BLaER1 treated with 17β-estradiol and CSF1 and Interleukin-3, amounts not matched to agents 10 nM and 100 nM (cell line): ENCODE measurements around the gene CCL4.
"Not testable (repeated sequence)": the region's sequence is repeated elsewhere in the genome, so short reads cannot be mapped to it uniquely, and the experiment has no call there.

Experiments
- H3K27ac ChIP-seq, 11 experiments: shearing (Covaris generic); formaldehyde crosslinking; 2 replicates each; pipeline ENCODE4 v1.8.1; 2022
- H3K27me3 ChIP-seq, 11 experiments: shearing (Covaris generic); formaldehyde crosslinking; 2 replicates each; pipeline ENCODE4 v1.8.1; 2022
- H3K36me3 ChIP-seq, 11 experiments: shearing (Covaris generic); formaldehyde crosslinking; 2 replicates each; pipeline ENCODE4 v1.8.1; 2022
- H3K4me1 ChIP-seq, 10 experiments: shearing (Covaris generic); formaldehyde crosslinking; 2 replicates each; pipeline ENCODE4 v1.8.1; 2022
- H3K4me2 ChIP-seq, 11 experiments: shearing (Covaris generic); formaldehyde crosslinking; 2 replicates each; pipeline ENCODE4 v1.8.1; 2022
- H3K4me3 ChIP-seq, 10 experiments: shearing (Covaris generic); formaldehyde crosslinking; 2 replicates each; pipeline ENCODE4 v1.8.1; 2022
- H3K9ac ChIP-seq, 11 experiments: shearing (Covaris generic); formaldehyde crosslinking; 2 replicates each; pipeline ENCODE4 v1.8.1; 2022
- H3K9me3 ChIP-seq, 11 experiments: shearing (Covaris generic); formaldehyde crosslinking; replicated peaks in 1 of 11; 2 replicates each; pipeline ENCODE4 v1.8.1; 2022
- H4K20me1 ChIP-seq, 11 experiments: shearing (Covaris generic); formaldehyde crosslinking; 2 replicates each; pipeline ENCODE4 v1.8.1; 2022
- Cebpa-rat ChIP-seq, 11 experiments: shearing (Covaris generic); IDR thresholded peaks; 2 replicates each; pipeline ENCODE4 v1.8.1; 2022

CCL4 gene

DNA sequence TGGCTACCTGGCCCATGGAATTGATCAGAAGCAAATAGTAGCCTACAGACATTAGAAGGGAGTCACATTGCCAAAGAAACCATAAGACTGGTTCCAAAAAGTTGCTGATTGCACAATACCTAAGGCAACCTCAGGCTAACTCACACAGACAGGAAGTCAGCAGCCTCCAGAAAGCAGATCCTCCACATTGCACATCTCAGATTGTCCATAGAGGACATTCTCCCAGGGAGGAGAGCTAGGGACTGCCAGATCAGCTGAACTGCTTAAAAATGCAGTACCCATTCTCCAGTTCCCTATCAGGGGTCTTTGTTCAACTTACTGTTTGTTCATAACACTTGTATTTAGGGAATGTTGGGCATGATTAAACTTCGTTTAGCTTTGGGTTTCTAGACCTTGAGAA is 17.9 kb upstream of the CCL4 start:
- Histone ChIP-seq H3K4me2 (peak overlapping the region; percentile 42 to 95 (median 88)), H3K9ac (peak overlapping the region in 10 of 11 experiments; percentile 37 to 68 (median 59); a peak in 16 of 22 replicates), H3K9me3 (no peaks in the 10 kb centered on the region), H3K4me1 (peaks cover 70 to 96% (median 85%) of the 10 kb centered on the region in 10 experiments), H3K27me3 (no peaks in the 10 kb centered on the region), H4K20me1 (no peaks in the 10 kb centered on the region), H3K36me3 (peaks cover 0 to 9% (median 0%) of the 10 kb centered on the region in 11 experiments; a peak in 6 of 22 replicates), H3K4me3 (no peak overlapping the region; a peak in 1 of 20 replicates), H3K27ac (peak overlapping the region; percentile 69 to 94 (median 92); a peak in 21 of 22 replicates)
- peak; percentile 96 to 99 (median 98) for TF ChIP-seq Cebpa-rat (IDR thresholded peaks at IDR 0.05)

DNA sequence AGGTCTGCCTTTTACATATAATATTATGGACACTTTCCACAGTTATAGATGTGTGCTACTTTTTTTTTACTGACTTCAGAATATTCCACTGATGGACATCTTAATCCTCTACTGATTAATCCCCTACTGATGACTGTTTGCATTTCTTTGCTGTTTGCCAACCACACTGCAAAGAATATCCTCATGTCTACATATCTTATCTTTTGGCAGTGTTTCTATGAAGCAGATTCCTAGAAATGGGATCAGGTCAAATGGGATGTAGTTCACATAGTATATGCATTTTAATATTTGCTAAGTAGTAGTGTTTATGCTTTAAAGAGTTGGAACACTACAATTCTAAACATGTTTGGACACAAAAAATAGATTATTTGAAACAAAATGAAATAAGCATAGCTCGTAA is 16.8 kb upstream of the CCL4 start:
- peaks cover 0 to 9% (median 0%) of the 10 kb centered on the region in 11 experiments; a peak in 6 of 22 replicates for H3K36me3 ChIP-seq
- H3K27ac ChIP-seq = peak overlapping the region in 7 of 11 experiments; percentile 6 to 94 (median 89); a peak in 9 of 22 replicates
- peak overlapping the region in 2 of 11 experiments; percentile 49 to 55; a peak in 4 of 22 replicates for H3K9ac ChIP-seq
- H3K4me3 ChIP-seq = peak overlapping the region in 1 of 10 experiments; percentile 21; a peak in 1 of 20 replicates
- no peaks in the 10 kb centered on the region for H3K9me3 ChIP-seq
- no peak for TF ChIP-seq Cebpa-rat (IDR thresholded peaks at IDR 0.05)
- peaks cover 70 to 94% (median 84%) of the 10 kb centered on the region in 10 experiments for H3K4me1 ChIP-seq
- H3K27me3 ChIP-seq = no peaks in the 10 kb centered on the region
- H3K4me2 ChIP-seq = peak overlapping the region in 7 of 11 experiments; percentile 33 to 94 (median 85); a peak in 9 of 22 replicates
- H4K20me1 ChIP-seq = no peaks in the 10 kb centered on the region

DNA sequence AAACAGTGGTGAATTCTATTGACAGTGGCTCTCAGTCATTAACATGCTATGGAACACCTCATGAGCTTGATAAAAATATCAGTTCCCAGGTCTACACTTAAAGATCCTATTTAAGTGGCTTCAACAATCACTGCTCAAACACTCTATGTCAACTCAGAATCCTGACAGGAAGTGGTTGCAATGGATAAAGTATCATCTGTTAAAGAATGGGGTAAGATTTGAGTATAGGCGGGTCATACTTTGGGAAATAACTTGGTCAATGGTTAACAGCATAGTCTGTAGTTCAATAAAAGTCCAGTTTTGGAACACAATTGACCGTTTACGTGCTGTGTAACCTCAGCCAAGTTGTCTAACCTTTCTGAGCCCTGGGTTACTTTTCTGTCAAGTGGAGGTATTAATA is 16.2 kb upstream of the CCL4 start:
- H3K9me3 ChIP-seq, H4K20me1 ChIP-seq, H3K36me3 ChIP-seq, H3K27me3 ChIP-seq: not testable (repeated sequence)
- Histone ChIP-seq H3K9ac (peak overlapping the region in 1 of 11 experiments; percentile 49; a peak in 1 of 22 replicates), H3K4me1 (peaks cover 70 to 94% (median 83%) of the 10 kb centered on the region in 10 experiments), H3K4me2 (peak overlapping the region in 7 of 11 experiments; percentile 54 to 94 (median 88); a peak in 9 of 22 replicates), H3K27ac (peak overlapping the region in 2 of 11 experiments; percentile 89 to 92; a peak in 5 of 22 replicates), H3K4me3 (peak overlapping the region in 1 of 10 experiments; percentile 65; a peak in 1 of 20 replicates)

DNA sequence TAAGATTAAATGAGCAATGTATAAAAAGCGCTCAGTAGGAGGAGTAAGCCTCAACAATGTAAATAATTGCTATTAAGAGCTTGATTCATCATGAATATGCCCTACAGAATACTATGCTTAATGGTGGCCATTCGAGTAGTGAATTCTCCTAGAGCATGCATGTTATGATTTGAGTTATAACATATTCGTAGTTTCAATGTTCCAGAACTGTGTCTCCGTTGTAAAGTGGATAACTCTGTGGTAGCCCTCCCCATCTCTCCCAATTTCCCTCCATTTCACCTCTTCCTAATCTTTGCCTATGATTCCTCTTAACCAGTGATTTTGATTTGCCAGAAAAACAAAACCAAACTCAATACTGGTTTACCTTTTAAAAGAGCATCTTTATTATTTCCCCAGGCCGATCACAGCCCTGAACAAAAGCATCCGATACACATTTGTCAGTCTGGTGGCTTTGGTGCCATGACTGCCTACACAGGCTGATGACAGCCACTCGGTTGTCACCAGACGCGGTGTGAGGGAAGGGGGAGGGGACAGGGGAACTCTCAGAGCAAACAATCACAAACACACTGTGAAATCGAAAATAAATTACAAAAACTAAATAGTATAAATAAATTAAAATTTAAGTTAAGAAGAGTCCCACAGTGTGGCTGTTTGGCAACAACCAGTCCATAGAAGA is 15.6 kb upstream of the CCL4 start:
- peak overlapping the region; percentile 48 to 71 (median 62); a peak in 19 of 20 replicates for H3K4me3 ChIP-seq
- H3K4me2 ChIP-seq = peak overlapping the region; percentile 85 to 99 (median 88)
- H3K9me3 ChIP-seq, H4K20me1 ChIP-seq, H3K36me3 ChIP-seq, H3K27me3 ChIP-seq: not testable (repeated sequence)
- H3K27ac ChIP-seq = peak overlapping the region; percentile 89 to 99 (median 94)
- H3K4me1 ChIP-seq = peaks cover 70 to 94% (median 83%) of the 10 kb centered on the region in 10 experiments
- peak overlapping the region; percentile 81 to 98 (median 84); a peak in 20 of 22 replicates for H3K9ac ChIP-seq

DNA sequence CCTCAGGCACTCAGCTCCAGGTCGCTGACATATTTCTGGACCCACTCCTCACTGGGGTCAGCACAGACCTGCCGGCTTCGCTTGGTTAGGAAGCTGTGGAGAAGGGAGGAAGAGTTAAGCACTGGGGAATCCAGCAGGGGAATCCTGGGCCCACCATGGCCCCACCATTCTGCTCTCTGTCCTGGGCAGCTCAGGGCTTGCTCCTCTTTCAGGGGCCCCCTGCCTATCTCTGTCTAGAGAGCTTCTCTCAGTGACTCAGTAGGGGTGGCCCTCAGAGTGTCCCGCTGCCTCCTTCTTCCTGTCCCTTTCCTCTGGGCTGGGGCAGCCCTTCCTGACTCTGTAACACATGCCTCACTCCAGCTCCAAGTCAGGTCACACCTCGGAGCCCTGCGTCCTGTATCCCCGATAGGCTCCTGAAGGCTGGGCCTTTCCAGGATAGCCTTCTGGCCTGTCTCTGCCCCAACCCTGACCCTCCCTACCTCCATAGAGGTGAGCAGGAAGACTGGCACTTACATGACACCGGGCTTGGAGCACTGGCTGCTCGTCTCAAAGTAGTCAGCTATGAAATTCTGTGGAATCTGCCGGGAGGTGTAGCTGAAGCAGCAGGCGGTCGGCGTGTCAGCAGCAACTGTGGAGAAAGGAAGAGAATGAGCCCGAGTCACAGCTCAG is 14.8 kb upstream of the CCL4 start:
- TF ChIP-seq Cebpa-rat (IDR thresholded peaks at IDR 0.05) = no peak
- no peaks in the 10 kb centered on the region for H4K20me1 ChIP-seq
- H3K27me3 ChIP-seq = no peaks in the 10 kb centered on the region
- H3K36me3 ChIP-seq = peaks cover 0 to 9% (median 0%) of the 10 kb centered on the region in 11 experiments; a peak in 6 of 22 replicates
- peak overlapping the region; percentile 89 to 99 (median 94) for H3K27ac ChIP-seq
- H3K4me3 ChIP-seq = peak overlapping the region; percentile 48 to 71 (median 62)
- peak overlapping the region; percentile 81 to 98 (median 84) for H3K9ac ChIP-seq
- H3K4me1 ChIP-seq = peaks cover 64 to 93% (median 81%) of the 10 kb centered on the region in 10 experiments
- H3K9me3 ChIP-seq = no peaks in the 10 kb centered on the region
- peak overlapping the region; percentile 85 to 99 (median 88) for H3K4me2 ChIP-seq

DNA sequence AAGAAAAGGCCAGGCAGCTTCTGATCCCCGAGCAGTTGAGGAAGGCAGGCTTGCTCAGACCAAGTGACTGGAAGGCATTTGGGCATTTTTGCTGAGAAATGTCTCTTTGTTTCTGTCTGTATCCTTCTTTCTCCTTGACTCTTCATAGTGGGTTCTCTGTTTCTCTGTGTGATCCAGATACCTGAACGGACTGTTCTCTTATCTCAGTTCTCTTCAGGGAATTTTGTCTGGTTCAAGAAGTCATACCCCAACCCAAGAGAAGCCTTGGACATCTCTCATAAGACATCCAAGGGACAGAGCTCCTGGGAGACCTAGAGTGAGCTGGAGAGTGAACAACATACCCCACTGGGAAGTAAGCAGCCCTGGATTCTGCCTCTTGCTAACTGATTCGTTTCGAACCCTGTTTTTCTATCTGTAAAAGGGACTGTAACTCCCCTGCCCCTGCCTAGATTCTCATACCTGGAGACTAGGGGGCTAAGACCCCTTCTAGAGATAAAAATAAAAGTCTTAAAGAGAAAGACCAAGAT is 14.2 kb upstream of the CCL4 start:
- peak overlapping the region; percentile 48 to 71 (median 62) for H3K4me3 ChIP-seq
- H3K9me3 ChIP-seq = no peaks in the 10 kb centered on the region
- peaks cover 0 to 9% (median 0%) of the 10 kb centered on the region in 11 experiments; a peak in 6 of 22 replicates for H3K36me3 ChIP-seq
- H3K27ac ChIP-seq = peak overlapping the region; percentile 89 to 99 (median 94)
- H3K4me2 ChIP-seq = peak overlapping the region; percentile 85 to 99 (median 88)
- H3K9ac ChIP-seq = peak overlapping the region; percentile 81 to 98 (median 84)
- H3K4me1 ChIP-seq = peaks cover 63 to 90% (median 79%) of the 10 kb centered on the region in 10 experiments
- TF ChIP-seq Cebpa-rat (IDR thresholded peaks at IDR 0.05) = no peak
- H4K20me1 ChIP-seq = no peaks in the 10 kb centered on the region
- H3K27me3 ChIP-seq = no peaks in the 10 kb centered on the region

DNA sequence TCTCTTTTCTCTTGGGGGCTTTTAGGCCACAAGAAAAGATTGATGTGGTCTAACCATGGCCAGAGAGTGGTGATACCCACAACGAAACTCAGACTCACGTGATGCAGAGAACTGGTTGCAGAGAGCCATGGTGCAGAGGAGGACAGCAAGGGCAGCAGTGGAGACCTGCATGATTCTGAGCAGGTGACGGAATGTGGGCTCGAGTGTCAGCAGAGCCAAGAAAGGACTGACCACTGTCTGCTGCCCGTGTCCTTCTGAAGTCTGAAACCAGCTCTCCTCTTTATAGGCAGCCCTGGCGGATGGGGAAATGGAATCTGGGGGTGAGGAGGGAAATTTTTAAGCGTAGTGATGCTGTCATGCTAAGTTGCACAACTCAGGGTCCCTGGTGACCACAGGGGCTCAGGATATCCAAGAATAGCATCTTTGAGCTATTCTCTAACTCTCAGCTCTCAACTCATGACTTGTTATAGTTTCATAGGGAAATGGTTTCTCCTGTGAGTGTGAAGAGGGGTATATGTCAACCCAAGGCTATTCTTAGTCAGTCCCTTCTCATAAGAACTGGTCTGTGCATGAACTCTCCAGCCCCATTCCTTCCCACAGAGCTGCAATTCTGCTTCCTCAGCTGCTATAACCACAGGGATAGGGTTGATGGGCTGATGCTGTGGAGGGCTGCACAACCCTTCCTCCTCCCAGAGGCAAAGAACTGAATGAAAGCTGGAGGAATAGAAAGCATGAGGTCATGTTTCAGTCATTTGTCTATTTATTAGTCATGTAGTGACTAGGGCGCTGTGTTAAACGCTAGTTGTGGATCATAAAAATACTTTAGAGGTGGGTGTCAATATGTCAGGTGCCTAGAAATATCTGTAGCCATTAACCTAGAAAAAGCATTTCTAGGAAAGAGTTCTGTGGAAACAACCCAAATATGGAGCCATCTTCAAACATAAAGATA is 13.5 kb upstream of the CCL4 start, which contains the start of gene CCL3:
Gene CCL3 (minus strand): TSS at position 256 of the 949 bp plus-strand sequence. CDS start 85 bp downstream, at position 171.
- Histone ChIP-seq H3K4me1 (peaks cover 69 to 90% (median 79%) of the 10 kb centered on the region in 10 experiments), H3K4me3 (peak within 1 kb of the TSS; percentile 48 to 71 (median 62)), H3K9ac (peak within 1 kb of the TSS; percentile 81 to 98 (median 84))

DNA sequence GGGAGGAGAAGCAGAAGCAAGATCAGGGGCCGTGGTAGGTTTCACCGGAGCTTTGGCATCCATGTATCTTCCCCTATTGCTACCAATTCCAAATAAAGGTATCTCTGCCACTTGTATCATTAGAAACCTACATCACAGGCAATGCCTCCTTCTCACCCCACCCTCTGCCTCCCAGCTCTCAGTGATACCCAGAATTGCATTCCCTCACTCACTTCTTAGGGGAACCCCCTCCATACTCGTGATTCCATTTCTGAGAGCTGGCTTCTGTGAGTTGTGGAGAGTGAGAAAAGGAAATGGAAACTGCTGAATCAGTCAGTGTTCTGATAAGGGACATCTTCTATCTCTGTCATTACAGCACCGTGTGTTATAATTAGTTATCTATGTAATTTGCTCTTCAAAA is 11.4 kb upstream of the CCL4 start:
- H3K4me2 ChIP-seq = peak overlapping the region; percentile 82 to 99 (median 88)

More for the DNA sequence above, 13.5 kb upstream of the CCL4 start, which contains the start of gene CCL3:
- H3K27ac ChIP-seq = peak within 1 kb of the TSS; percentile 89 to 99 (median 94)
- no peaks in the 10 kb centered on the region for H4K20me1 ChIP-seq
- peak within 1 kb of the TSS; percentile 85 to 99 (median 88) for H3K4me2 ChIP-seq
- peaks cover 0 to 9% (median 0%) of the 10 kb centered on the region in 11 experiments; a peak in 6 of 22 replicates for H3K36me3 ChIP-seq
- no peaks in the 10 kb centered on the region for H3K9me3 ChIP-seq
- TF ChIP-seq Cebpa-rat (IDR thresholded peaks at IDR 0.05) = peak; percentile 98 to 99 (median 99)
- H3K27me3 ChIP-seq = no peaks in the 10 kb centered on the region

DNA sequence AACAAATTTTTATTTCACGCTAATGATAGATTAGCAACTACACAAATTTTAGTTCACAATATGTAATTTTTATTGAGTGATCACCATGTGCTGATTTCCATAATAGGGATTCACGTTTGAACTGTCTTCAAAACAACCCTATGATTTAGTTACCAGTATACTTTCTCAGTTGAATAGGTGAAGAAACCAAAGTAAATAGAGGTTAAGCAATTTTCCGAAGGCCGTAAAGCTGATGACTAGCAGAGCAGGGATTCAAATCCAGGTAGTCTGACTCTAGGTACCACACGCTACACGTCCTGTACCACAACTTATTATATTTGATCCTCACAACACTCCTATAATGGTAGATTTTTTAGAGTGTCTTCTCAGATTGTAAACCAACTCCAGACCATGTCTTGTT is 10.9 kb upstream of the CCL4 start:
- peaks cover 59 to 78% (median 70%) of the 10 kb centered on the region in 10 experiments for H3K4me1 ChIP-seq
- peak overlapping the region; percentile 72 to 99 (median 93); a peak in 19 of 22 replicates for H3K27ac ChIP-seq
- peak overlapping the region in 3 of 11 experiments; percentile 18 to 35 (median 19); a peak in 1 of 22 replicates for H3K9ac ChIP-seq
- not testable (repeated sequence) for H3K27me3 ChIP-seq, H3K9me3 ChIP-seq, H3K36me3 ChIP-seq, H4K20me1 ChIP-seq, H3K4me3 ChIP-seq
- peak overlapping the region; percentile 64 to 99 (median 88); a peak in 19 of 22 replicates for H3K4me2 ChIP-seq

More for the DNA sequence above, 11.4 kb upstream of the CCL4 start:
- Histone ChIP-seq H4K20me1 (no peaks in the 10 kb centered on the region), H3K9ac (peak overlapping the region in 9 of 11 experiments; percentile 34 to 83 (median 49); a peak in 12 of 22 replicates), H3K27ac (peak overlapping the region; percentile 72 to 99 (median 93); a peak in 21 of 22 replicates), H3K4me3 (no peak overlapping the region), H3K9me3 (no peaks in the 10 kb centered on the region), H3K27me3 (no peaks in the 10 kb centered on the region), H3K4me1 (peaks cover 61 to 80% (median 71%) of the 10 kb centered on the region in 10 experiments), H3K36me3 (peaks cover 0 to 9% (median 0%) of the 10 kb centered on the region in 11 experiments; a peak in 6 of 22 replicates)
- TF ChIP-seq Cebpa-rat (IDR thresholded peaks at IDR 0.05) = no peak
